HUDEP-2 (cell line): Measurements from ENCODE around the gene HS3ST6.
"Not testable (repeated sequence)": the region's sequence is repeated elsewhere in the genome, so short reads cannot be mapped to it uniquely, and the experiment has no call there.

Source experiments
- DNase-seq, 76 experiments: peaks; one replicate each; lab custom pipeline; 2025; ENCODE audit not compliant: unreplicated experiment in 76 of 76; lab: John Stamatoyannopoulos, UW

HS3ST6 gene

GRCh38 chr16:1909561-1910231 lies 8.5 kb downstream of the HS3ST6 start:
- DNase-seq, result no peak

GRCh38 chr16:1908983-1909382 lies 9.2 kb downstream of the HS3ST6 start:
- DNase-seq, result no peak

- no peak for DNase-seq
Measured at GRCh38 chr16:1908184-1908583, 10.0 kb downstream of the HS3ST6 start.

GRCh38 chr16:1907226-1907860 lies 10.9 kb downstream of the HS3ST6 start:
- no peak for DNase-seq

GRCh38 chr16:1906846-1907165 lies 11.4 kb downstream of the HS3ST6 start:
- DNase-seq, result no peak

- DNase-seq, result no peak
Measured at GRCh38 chr16:1906055-1906845, 12.0 kb downstream of the HS3ST6 start.

GRCh38 chr16:1903845-1904840 lies 14.1 kb downstream of the HS3ST6 start:
- no peak for DNase-seq

- DNase-seq, result no peak
Measured at GRCh38 chr16:1903220-1903574, 15.0 kb downstream of the HS3ST6 start.

GRCh38 chr16:1902547-1903219 lies 15.5 kb downstream of the HS3ST6 start:
- no peak for DNase-seq

- no peak for DNase-seq
Measured at GRCh38 chr16:1900452-1900774, 17.8 kb downstream of the HS3ST6 start.

- no peak for DNase-seq
Measured at GRCh38 chr16:1899641-1900451, 18.4 kb downstream of the HS3ST6 start.

- DNase-seq, result not testable (repeated sequence)
Measured at GRCh38 chr16:1897692-1898091, 20.5 kb downstream of the HS3ST6 start.

GRCh38 chr16:1895949-1896675 lies 22.1 kb downstream of the HS3ST6 start:
- DNase-seq, result no peak

GRCh38 chr16:1895068-1895467 lies 23.1 kb downstream of the HS3ST6 start:
- DNase-seq, result no peak

- no peak for DNase-seq
Measured at GRCh38 chr16:1890708-1891050, 27.5 kb downstream of the HS3ST6 start.

- DNase-seq, result no peak
Measured at GRCh38 chr16:1890024-1890707, 28.0 kb downstream of the HS3ST6 start.

GRCh38 chr16:1887711-1888354 lies 30.4 kb downstream of the HS3ST6 start:
- no peak for DNase-seq

GRCh38 chr16:1884889-1885288 lies 33.3 kb downstream of the HS3ST6 start:
- no peak for DNase-seq
